Testis (tissue), 3 donors: ENCODE data around the gene SPIC. TPM values are rescaled to one million over a fixed set of nuclear protein-coding genes. Genes with fewer than 3 reads are reported as not detected.

Experiments
- polyA plus RNA-seq: library from polyadenylated mRNA; stranded (reverse); fragments of 350-450 nt; fragmentation: Illumina TruSeq; extraction: RNeasy Lipid Tissue Mini Kit (QIAGEN cat#74804); gene quantifications from one replicate; pipeline ENCODE4 v1.2.3, GENCODE V29; 2014; ENCODE audit warnings: low read depth, low replicate concordance; ENCODE audit not compliant: insufficient read depth
- small RNA-seq, 2 donors: library from RNA; depleted of rRNA; stranded (forward); fragments of <200 nt; gene quantifications; one replicate each; pipeline ENCODE3, GENCODE V24; 2016
- total RNA-seq, 2 donors: library from RNA; depleted of rRNA; stranded (reverse); fragments of >200 nt; gene quantifications; one replicate each; pipeline ENCODE4 v1.2.3, GENCODE V29; 2016

The SPIC gene
- total and polyA plus RNA-seq, 3 donors from 2014 or later, result not detected

Small RNA genes lying within 50 kb of the gene (small RNA-seq; reads per million reads assigned to genes)
- gene RF00019, result 0 reads per million in 2 donors
- 0 reads per million in 2 donors for gene RNA5SP367
- gene RNU5E-5P, result 0.28 to 0.37 reads per million in 2 donors

Other genes with a start within 250 kb of the SPIC start
- gene UTP20, start 195.2 kb upstream of the SPIC start, total RNA-seq, result 10 to 100 TPM; 29.2 to 31.7 TPM
- 12.7 TPM for gene UTP20, start 195.2 kb upstream of the SPIC start, polyA plus RNA-seq
- gene ARL1, start 67.6 kb upstream of the SPIC start, total RNA-seq, result 10 to 100 TPM; 60.6 to 65.2 TPM
- 80.7 TPM for gene ARL1, start 67.6 kb upstream of the SPIC start, polyA plus RNA-seq
- 1 to 10 TPM; 2.5 to 3.7 TPM for gene MYBPC1, start 119.6 kb downstream of the SPIC start, total RNA-seq
- gene MYBPC1, start 119.6 kb downstream of the SPIC start, polyA plus RNA-seq, result 31.2 TPM
- 100 to 1,000 TPM; 154 to 267 TPM for gene CHPT1, start 222.3 kb downstream of the SPIC start, total RNA-seq
- 150 TPM for gene CHPT1, start 222.3 kb downstream of the SPIC start, polyA plus RNA-seq